ENCODE results near the gene CACNA1C.

The CACNA1C gene

DNA sequence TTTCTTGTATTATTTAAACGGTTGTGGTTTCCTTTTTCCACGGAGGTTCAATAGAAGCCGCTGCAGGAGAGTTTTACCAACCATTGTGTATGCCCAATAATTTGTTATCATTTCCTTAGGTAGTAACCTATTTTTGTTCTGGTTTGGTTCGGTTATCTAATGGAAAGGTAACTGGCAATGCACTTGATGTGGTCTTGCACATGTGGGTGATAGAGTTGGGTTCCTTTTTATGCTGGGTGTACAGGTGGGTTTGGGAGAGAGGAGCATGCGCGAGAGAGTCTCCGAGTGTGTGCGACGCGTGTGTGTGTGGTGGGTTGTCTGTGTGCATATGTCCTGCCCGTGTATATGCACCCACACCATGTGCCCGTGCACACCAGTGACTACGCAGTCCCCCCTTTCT is 639.3 kb downstream of the CACNA1C start:
- FAIRE-seq (no peak), DNase-seq (ENCODE audit: insufficient read length, low spot score) (no peak)
- no peak for TF ChIP-seq POU2F2 (IDR thresholded peaks at IDR 0.05; ENCODE audit: low read depth, low read length)
- no peak for TF ChIP-seq TAF1 (IDR thresholded peaks at IDR 0.05; ENCODE audit: low read depth, low read length)
- no peak for TF ChIP-seq POLR2A (IDR thresholded peaks at IDR 0.05; ENCODE audit: low read depth, low read length)
- TF ChIP-seq POLR2AphosphoS5 (IDR thresholded peaks at IDR 0.05; ENCODE audit: low read depth, low read length) = no peak
- TF ChIP-seq PAX5 (IDR thresholded peaks at IDR 0.05; ENCODE audit: insufficient read depth, low read length, severe bottlenecking) = no peak
- TF ChIP-seq SPI1 (IDR thresholded peaks at IDR 0.05; ENCODE audit: low read depth, low read length) = no peak

DNA sequence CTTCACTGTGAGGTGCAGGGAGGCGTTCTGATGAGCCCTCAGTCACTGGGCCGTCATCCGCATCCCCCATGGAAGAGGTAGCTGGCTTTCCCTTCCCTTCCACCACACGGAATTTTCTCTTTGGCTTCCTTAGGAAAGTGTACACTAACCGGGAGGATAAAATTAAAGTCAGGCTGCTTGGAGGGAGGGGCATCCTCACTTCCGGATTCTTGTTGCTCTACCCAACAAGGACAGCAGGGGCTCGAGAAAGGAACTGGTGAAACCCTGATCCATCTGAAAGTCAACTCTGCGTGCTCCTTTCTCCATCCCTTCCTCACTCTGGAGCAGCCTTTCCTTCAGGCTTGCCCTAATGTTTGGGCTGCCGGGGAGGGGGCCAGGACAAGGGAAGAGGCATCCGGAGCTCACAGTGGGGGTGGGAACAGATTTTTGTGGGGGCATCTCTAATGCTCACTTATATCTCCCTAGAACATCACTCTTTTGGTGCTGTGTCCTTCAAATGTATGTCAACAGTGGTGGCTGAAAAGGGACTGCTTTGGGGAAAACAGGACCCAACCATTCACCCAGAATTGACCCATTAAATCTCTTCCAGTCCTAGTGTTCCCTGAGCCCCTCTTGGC is 640.6 kb downstream of the CACNA1C start:
- TF ChIP-seq POLR2A (IDR thresholded peaks at IDR 0.05; ENCODE audit: low read depth, low read length) = no peak
- TF ChIP-seq SPI1 (IDR thresholded peaks at IDR 0.05; ENCODE audit: low read depth, low read length) = 0 out of 2 replicates have a peak, but pooled peaks have one; percentile 16
- FAIRE-seq (no peak), DNase-seq (ENCODE audit: insufficient read length, low spot score) (no peak)

DNA sequence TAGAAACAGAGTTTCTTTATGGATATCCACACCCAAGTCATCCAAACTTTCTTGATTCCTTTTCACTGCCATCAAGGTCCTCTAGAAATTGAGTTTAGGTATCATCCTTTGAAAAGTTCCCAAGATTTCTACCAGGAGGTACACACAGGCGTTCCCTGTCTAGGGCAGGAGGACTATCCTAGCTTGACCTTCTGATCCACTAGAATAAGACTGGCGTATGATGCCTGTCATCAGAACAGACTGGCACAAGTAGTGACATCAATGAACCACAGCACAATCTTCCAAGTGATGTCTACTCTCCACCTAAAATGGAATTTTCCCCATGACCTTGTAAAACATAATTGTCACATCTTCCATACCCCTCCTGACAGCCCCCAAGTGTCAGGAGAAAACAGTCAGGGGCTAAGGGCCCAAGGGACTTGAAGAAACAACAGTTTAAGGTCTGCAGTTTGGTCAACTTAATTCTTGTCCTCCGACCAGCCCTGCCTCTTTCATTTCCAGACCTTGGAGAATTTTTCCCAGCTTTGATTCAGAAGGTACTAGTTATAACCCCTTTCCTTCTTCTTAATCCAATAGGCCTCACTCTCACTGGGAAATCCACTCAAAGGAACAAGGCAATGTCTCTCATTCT is 641.3 kb downstream of the CACNA1C start:
- FAIRE-seq (no peak), DNase-seq (ENCODE audit: insufficient read length, low spot score) (no peak)
- TF ChIP-seq POU2F2 (IDR thresholded peaks at IDR 0.05; ENCODE audit: low read depth, low read length) (no peak), SPI1 (IDR thresholded peaks at IDR 0.05; ENCODE audit: low read depth, low read length) (no peak), POLR2A (IDR thresholded peaks at IDR 0.05; ENCODE audit: low read depth, low read length) (no peak), POLR2AphosphoS5 (IDR thresholded peaks at IDR 0.05; ENCODE audit: low read depth, low read length) (no peak), TAF1 (IDR thresholded peaks at IDR 0.05; ENCODE audit: low read depth, low read length) (no peak), PAX5 (IDR thresholded peaks at IDR 0.05; ENCODE audit: insufficient read depth, low read length, severe bottlenecking) (no peak)

DNA sequence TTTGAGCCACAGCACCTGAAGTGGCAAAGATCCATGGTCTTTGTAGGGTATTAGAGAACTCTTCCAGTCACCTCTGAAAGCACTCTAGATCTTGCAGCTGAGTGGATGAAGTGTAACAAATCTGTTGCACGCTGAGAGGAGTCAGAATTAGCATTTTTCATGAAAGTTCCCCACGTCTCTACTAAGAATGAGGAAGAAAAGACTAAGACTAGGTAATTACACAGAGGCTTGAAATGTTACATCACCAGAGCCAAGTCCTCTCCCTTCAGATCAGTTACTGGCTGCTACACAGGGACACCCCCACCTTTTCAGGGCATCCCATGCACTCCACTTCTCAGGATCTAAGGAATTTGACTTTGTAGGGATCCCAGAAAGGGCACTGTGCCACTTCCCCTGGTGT is 643.3 kb downstream of the CACNA1C start:
- FAIRE-seq (no peak), DNase-seq (ENCODE audit: insufficient read length, low spot score) (no peak)
- TF ChIP-seq PAX5 (IDR thresholded peaks at IDR 0.05; ENCODE audit: insufficient read depth, low read length, severe bottlenecking) = no peak
- no peak for TF ChIP-seq POLR2A (IDR thresholded peaks at IDR 0.05; ENCODE audit: low read depth, low read length)
- no peak for TF ChIP-seq SPI1 (IDR thresholded peaks at IDR 0.05; ENCODE audit: low read depth, low read length)
- TF ChIP-seq POU2F2 (IDR thresholded peaks at IDR 0.05; ENCODE audit: low read depth, low read length) = no peak
- TF ChIP-seq POLR2AphosphoS5 (IDR thresholded peaks at IDR 0.05; ENCODE audit: low read depth, low read length) = no peak
- TF ChIP-seq TAF1 (IDR thresholded peaks at IDR 0.05; ENCODE audit: low read depth, low read length) = no peak

DNA sequence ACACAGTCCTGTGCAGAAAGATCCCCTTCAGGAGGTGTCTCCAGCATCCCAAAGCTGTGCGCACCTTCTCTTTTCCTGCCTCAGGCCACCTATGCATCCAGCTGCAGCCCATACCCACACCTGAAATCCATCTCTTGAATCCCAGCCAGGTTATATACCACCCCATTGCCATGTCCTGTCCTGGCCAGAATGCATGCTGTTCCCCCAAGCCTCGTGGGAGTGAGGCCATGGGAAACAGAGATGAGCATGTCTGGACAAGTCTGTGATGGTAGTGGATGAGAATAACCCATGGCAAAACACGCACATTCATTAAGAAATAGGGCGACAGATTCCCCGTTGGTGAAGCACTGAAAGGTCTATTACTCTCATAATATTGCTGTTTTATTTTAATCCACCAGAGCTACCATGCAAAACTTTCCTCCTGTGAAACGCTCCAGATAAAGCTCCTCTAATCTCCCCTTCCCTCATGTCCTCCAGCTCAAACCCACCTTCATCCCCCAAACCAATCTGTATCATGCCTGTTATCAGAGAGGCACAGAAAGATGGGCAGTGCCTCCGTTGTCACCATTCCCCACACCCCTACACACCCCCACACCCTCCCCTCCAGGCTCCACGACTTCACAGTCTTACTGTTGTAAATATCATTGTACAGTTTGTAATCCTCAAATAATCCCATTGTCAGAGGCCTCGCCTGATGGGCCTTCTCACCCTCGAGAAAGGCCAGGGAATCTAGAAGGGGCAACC is 644.4 kb downstream of the CACNA1C start:
- no peak for DNase-seq (ENCODE audit: insufficient read length, low spot score)
- no peak for FAIRE-seq
- TF ChIP-seq POLR2A (IDR thresholded peaks at IDR 0.05; ENCODE audit: low read depth, low read length) (no peak), POLR2AphosphoS5 (IDR thresholded peaks at IDR 0.05; ENCODE audit: low read depth, low read length) (no peak), POU2F2 (IDR thresholded peaks at IDR 0.05; ENCODE audit: low read depth, low read length) (no peak), PAX5 (IDR thresholded peaks at IDR 0.05; ENCODE audit: insufficient read depth, low read length, severe bottlenecking) (no peak), SPI1 (IDR thresholded peaks at IDR 0.05; ENCODE audit: low read depth, low read length) (no peak), TAF1 (IDR thresholded peaks at IDR 0.05; ENCODE audit: low read depth, low read length) (no peak)

DNA sequence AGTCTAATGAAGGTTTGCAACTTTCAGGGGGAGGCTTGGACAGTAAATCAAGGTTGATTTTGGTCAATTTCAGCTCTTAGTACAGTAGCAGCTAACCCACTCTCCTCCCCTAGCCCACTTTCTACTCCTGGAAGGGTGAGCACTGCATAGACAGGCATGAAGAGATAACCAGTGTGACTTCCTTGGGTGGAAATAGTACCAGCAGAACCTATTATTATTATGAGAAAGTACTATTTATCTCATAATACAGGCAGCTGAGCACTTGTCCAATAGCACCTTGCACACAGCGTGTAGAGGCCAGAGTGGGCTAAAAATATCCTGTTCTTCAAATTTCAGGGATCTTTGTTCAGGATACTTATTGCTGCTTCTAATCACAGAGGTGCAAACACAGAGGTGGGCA is 645.8 kb downstream of the CACNA1C start:
- FAIRE-seq = no peak

DNA sequence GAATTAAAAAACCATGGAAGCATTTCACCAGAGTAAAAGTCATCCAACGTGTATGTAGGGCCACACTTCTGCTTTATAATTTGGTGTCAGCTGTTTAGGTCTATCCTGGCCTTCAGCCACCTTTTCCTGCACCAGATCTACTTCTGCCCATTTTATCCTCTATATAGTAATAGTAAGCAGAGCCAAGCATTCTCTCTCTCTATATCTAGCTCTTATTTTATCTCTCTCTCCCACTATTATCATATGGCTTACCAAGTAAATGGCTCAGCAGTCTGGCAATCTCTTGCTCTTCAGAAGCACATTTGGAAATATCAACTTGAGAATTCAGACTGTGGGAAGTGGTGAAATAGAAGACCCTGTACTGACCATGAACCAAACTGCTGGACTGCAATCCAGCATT is 657.9 kb downstream of the CACNA1C start:
- no peak for TF ChIP-seq POU2F2 (IDR thresholded peaks at IDR 0.05; ENCODE audit: low read depth, low read length)
- no peak for TF ChIP-seq POLR2AphosphoS5 (IDR thresholded peaks at IDR 0.05; ENCODE audit: low read depth, low read length)
- TF ChIP-seq POLR2A (IDR thresholded peaks at IDR 0.05; ENCODE audit: low read depth, low read length) = no peak
- no peak for TF ChIP-seq PAX5 (IDR thresholded peaks at IDR 0.05; ENCODE audit: insufficient read depth, low read length, severe bottlenecking)
- TF ChIP-seq SPI1 (IDR thresholded peaks at IDR 0.05; ENCODE audit: low read depth, low read length) = no peak
- TF ChIP-seq TAF1 (IDR thresholded peaks at IDR 0.05; ENCODE audit: low read depth, low read length) = no peak
- no peak for DNase-seq (ENCODE audit: insufficient read length, low spot score)
- FAIRE-seq = no peak

More for the DNA sequence above, 645.8 kb downstream of the CACNA1C start:
- DNase-seq (ENCODE audit: insufficient read length, low spot score) = no peak
- TF ChIP-seq POLR2AphosphoS5 (IDR thresholded peaks at IDR 0.05; ENCODE audit: low read depth, low read length) (no peak), POU2F2 (IDR thresholded peaks at IDR 0.05; ENCODE audit: low read depth, low read length) (no peak), TAF1 (IDR thresholded peaks at IDR 0.05; ENCODE audit: low read depth, low read length) (no peak), POLR2A (IDR thresholded peaks at IDR 0.05; ENCODE audit: low read depth, low read length) (no peak)

DNA sequence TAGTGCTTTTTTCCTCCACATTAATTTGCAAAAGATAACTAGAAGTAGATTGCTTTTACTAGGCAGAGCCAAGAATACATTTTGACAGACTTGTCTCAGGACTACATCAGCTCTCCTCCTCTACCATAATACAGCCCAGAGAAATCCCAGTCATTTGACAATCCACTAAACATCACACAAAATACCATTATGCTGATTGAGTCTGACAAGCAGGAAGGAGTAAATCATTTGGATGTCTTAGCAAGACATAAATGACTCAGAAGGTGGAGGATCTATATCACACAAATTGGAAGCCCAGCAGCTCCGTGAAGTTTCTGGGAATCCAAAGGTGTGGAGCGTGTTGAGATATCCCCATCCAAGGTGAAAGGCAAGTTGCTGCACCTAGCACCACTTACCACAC is 666.6 kb downstream of the CACNA1C start:
- FAIRE-seq = no peak
- TF ChIP-seq SPI1 (IDR thresholded peaks at IDR 0.05; ENCODE audit: low read depth, low read length) (no peak), POLR2A (IDR thresholded peaks at IDR 0.05; ENCODE audit: low read depth, low read length) (no peak), POU2F2 (IDR thresholded peaks at IDR 0.05; ENCODE audit: low read depth, low read length) (no peak), TAF1 (IDR thresholded peaks at IDR 0.05; ENCODE audit: low read depth, low read length) (no peak), POLR2AphosphoS5 (IDR thresholded peaks at IDR 0.05; ENCODE audit: low read depth, low read length) (no peak), PAX5 (IDR thresholded peaks at IDR 0.05; ENCODE audit: insufficient read depth, low read length, severe bottlenecking) (no peak)
- no peak for DNase-seq (ENCODE audit: insufficient read length, low spot score)

DNA sequence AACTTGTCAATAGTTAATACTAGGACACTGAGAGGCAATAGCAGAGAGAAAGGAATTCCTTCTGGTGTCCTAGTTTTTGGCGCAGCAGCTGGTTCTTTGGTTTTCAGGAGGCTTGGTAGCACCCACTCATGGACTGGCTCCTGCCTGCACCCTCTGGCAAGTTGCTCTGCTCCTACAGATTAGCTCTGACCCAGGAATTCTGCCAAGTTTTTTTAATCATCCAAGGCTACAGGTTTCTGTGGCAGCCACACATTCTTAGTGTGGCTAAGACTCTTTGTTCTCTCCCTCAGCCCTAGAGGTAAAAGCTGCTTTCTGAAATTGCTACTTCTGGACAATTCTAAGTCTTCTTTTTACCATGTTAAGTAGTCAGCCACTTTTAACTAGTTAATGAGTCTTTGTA is 670.0 kb downstream of the CACNA1C start:
- TF ChIP-seq PAX5 (IDR thresholded peaks at IDR 0.05; ENCODE audit: insufficient read depth, low read length, severe bottlenecking) = no peak
- TF ChIP-seq TAF1 (IDR thresholded peaks at IDR 0.05; ENCODE audit: low read depth, low read length) = no peak
- no peak for TF ChIP-seq POLR2AphosphoS5 (IDR thresholded peaks at IDR 0.05; ENCODE audit: low read depth, low read length)
- TF ChIP-seq POU2F2 (IDR thresholded peaks at IDR 0.05; ENCODE audit: low read depth, low read length) = no peak
- TF ChIP-seq POLR2A (IDR thresholded peaks at IDR 0.05; ENCODE audit: low read depth, low read length) = no peak
- no peak for TF ChIP-seq SPI1 (IDR thresholded peaks at IDR 0.05; ENCODE audit: low read depth, low read length)
- no peak for DNase-seq (ENCODE audit: insufficient read length, low spot score)
- no peak for FAIRE-seq

All from GM12891 (cell line).